Esophagus muscularis mucosa (tissue), 4 donors: ENCODE results near the gene ATP10A. TPM values are rescaled to one million over a fixed set of nuclear protein-coding genes. Genes with fewer than 3 reads are reported as not detected.

Experiments
- DNase-seq: peaks from one replicate; pipeline ENCODE4 v3.0.0-alpha.2; 2017; ENCODE audit errors: extremely low spot score
- H3K27ac ChIP-seq, 4 donors: fragments of 200-600 bp; sonication (generic); replicated peaks in 1 of 4; 1 replicate in 3 of 4; 2 replicates in 1 of 4; pipeline ENCODE4 v1.5.1; 2016 to 2019; ENCODE audit warnings: mild to moderate bottlenecking in 1 of 4
- H3K27me3 ChIP-seq, 4 donors: fragments of 200-600 bp; sonication (generic); one replicate each; pipeline versions ENCODE4 v1.5.1 to v1.6.0; 2016 to 2019
- H3K36me3 ChIP-seq, 4 donors: fragments of 200-600 bp; sonication (generic); one replicate each; pipeline ENCODE4 v1.5.1; 2016 to 2019
- H3K4me1 ChIP-seq, 4 donors: fragments of 200-600 bp; sonication (generic); one replicate each; pipeline ENCODE4 v1.5.1; 2016 to 2019
- H3K4me3 ChIP-seq, 4 donors: fragments of 200-600 bp; sonication (generic); 1 replicate in 2 of 4; 2 replicates in 2 of 4; pipeline ENCODE4 v1.5.1; 2016 to 2019; ENCODE audit warnings: mild to moderate bottlenecking in 4 of 4, moderate library complexity in 1 of 4
- H3K9me3 ChIP-seq, 4 donors: fragments of 200-600 bp; sonication (generic); 1 replicate in 3 of 4; 2 replicates in 1 of 4; pipeline ENCODE4 v1.5.1; 2016 to 2019
- EP300 ChIP-seq: sonication (generic); formaldehyde crosslinking; IDR thresholded peaks from one replicate; pipeline ENCODE4 v1.6.1; 2017; ENCODE audit warnings: antibody characterized with exemption
- POLR2A ChIP-seq: fragments of 450-650 bp; IDR thresholded peaks from one replicate; pipeline ENCODE4 v1.6.1; 2017; ENCODE audit warnings: antibody characterized with exemption, moderate library complexity, mild to moderate bottlenecking, low read depth
- POLR2AphosphoS5 ChIP-seq, 2 donors: sonication (generic); formaldehyde crosslinking; IDR thresholded peaks; one replicate each; pipeline ENCODE4 v1.6.1; 2017; ENCODE audit warnings: antibody characterized with exemption in 2 of 2
- WGBS: methylation state at CpG from one replicate; pipeline ENCODE4 v1.1.5; 2018; 5-methylcytosine and 5-hydroxymethylcytosine counted together
- intact Hi-C: fragments of 100-400 bp; cut with DNase I; formaldehyde crosslinking; loops from one replicate; pipeline ENCODE4 v1.15.1; 2023
- total RNA-seq, 4 donors: library from RNA; depleted of rRNA; stranded (reverse); fragments of >200 nt; gene quantifications; one replicate each; pipeline versions ENCODE4 v1.1.0 to v1.2.1, GENCODE V29; 2016
- TF ChIP-seq, protein P1 (sequence below), 3 experiments: fragments of 200-600 bp in 2 of 3; fragments of 450-650 bp in 1 of 3; sonication (generic) in 2 of 3; IDR thresholded peaks; one replicate each; pipeline ENCODE4 v1.5.1; 2017 to 2019; ENCODE audit warnings: antibody characterized with exemption in 3 of 3, mild to moderate bottlenecking in 2 of 3, moderate library complexity in 1 of 3

Gene ATP10A
- total RNA-seq, 4 donors from 2014 or later: 23.9 to 51.9 (median 32.6) TPM

DNA sequence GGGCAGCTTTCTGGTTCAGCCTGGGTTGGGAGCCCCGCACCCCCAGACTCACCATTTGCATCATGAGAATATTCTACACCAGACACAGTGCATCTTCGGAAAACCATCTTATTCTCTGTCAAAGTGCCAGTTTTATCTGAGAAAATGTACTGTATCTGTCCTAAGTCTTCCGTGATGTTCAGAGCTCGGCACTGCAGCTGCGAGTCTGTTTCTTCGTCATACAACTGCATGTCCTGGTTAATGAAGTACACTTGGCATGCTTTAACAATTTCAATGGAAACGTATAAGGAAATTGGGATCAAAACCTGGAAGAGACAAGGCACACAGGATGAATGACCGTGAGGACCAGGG lies 141.5 kb downstream of the ATP10A start:
- H3K27ac ChIP-seq: peak overlapping the region in 1 of 4 donors; percentile 4
- H3K4me3 ChIP-seq: no peak overlapping the region
- no peak for DNase-seq
- WGBS: 60% methylated on average over 8 of the region's 8 CpGs
- H3K4me1 ChIP-seq: peaks cover 0 to 24% (median 17%) of the 10 kb centered on the region in 4 donors
- H3K36me3 ChIP-seq: peaks cover 0 to 65% (median 32%) of the 10 kb centered on the region in 4 donors
- H3K27me3 ChIP-seq: no peaks in the 10 kb centered on the region
- no peaks in the 10 kb centered on the region for H3K9me3 ChIP-seq
- no peak for TF ChIP-seq POLR2A
- TF ChIP-seq EP300: no peak
- TF ChIP-seq, protein P1, sequence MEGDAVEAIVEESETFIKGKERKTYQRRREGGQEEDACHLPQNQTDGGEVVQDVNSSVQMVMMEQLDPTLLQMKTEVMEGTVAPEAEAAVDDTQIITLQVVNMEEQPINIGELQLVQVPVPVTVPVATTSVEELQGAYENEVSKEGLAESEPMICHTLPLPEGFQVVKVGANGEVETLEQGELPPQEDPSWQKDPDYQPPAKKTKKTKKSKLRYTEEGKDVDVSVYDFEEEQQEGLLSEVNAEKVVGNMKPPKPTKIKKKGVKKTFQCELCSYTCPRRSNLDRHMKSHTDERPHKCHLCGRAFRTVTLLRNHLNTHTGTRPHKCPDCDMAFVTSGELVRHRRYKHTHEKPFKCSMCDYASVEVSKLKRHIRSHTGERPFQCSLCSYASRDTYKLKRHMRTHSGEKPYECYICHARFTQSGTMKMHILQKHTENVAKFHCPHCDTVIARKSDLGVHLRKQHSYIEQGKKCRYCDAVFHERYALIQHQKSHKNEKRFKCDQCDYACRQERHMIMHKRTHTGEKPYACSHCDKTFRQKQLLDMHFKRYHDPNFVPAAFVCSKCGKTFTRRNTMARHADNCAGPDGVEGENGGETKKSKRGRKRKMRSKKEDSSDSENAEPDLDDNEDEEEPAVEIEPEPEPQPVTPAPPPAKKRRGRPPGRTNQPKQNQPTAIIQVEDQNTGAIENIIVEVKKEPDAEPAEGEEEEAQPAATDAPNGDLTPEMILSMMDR (IDR thresholded peaks at IDR 0.05): no peak
- no peak for TF ChIP-seq POLR2AphosphoS5 (IDR thresholded peaks at IDR 0.05)
- intact Hi-C loops: no loop called here

DNA sequence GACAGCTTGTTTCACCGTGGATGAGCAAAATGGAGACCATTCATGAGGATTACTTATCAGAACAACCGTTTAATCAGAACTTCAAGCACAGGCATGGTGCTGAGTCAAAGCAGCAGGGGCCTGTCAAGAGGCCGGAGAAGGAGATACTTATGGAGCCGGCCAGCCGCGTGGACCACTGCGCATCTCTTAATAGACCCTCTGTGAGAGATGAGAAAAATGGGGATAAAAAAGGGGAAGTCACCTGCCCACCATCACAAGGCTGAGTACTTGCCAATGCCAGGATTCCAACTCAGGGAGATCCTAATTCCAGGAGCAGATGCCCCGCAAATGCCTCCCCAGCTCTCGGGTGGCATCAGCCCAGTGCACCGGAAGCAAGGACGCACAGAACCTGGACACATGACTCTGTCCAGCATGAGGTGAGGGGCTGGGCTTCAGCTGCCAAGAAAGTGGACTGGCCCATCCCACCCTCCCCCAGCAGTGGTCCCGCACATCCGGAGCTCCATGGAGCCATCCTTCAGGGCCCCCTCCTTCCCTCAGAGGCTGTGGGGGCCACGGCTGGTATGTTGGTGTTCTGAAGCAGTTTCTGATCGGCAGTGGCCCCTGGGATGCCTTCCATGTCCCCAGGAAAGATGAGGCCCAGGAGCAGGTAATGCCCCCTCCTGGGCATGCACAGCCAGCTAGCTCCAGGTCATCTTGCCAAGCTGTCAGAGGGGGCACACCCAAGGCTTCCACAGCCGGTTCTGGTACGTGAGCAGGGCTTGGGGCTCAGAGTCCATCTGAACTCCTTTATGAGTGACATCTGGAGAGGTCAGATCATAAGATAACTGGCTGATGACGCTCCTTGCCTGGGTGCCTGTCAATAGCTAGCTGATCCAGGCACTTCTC lies 143.8 kb downstream of the ATP10A start:
- Histone ChIP-seq H3K4me3 (no peak overlapping the region), H3K27me3 (no peaks in the 10 kb centered on the region), H3K4me1 (peaks cover 0 to 24% (median 17%) of the 10 kb centered on the region in 4 donors), H3K36me3 (peaks cover 0 to 57% (median 26%) of the 10 kb centered on the region in 4 donors), H3K27ac (no peak overlapping the region), H3K9me3 (no peaks in the 10 kb centered on the region)
- 92% methylated on average over 14 of the region's 18 CpGs for WGBS
- TF ChIP-seq POLR2AphosphoS5 (IDR thresholded peaks at IDR 0.05) (no peak), EP300 (no peak), POLR2A (no peak)
- TF ChIP-seq, protein P1 (IDR thresholded peaks at IDR 0.05): no peak
- intact Hi-C loops: no loop called here
- DNase-seq: no peak

- no peaks in the 10 kb centered on the region for H3K9me3 ChIP-seq
- no peak overlapping the region for H3K27ac ChIP-seq
- peaks cover 0 to 24% (median 17%) of the 10 kb centered on the region in 4 donors for H3K4me1 ChIP-seq
- no peaks in the 10 kb centered on the region for H3K27me3 ChIP-seq
- 95% methylated on average over 8 of the region's 8 CpGs for WGBS
- no peak for DNase-seq
- H3K36me3 ChIP-seq: peaks cover 0 to 55% (median 25%) of the 10 kb centered on the region in 4 donors
- TF ChIP-seq, protein P1 (IDR thresholded peaks at IDR 0.05): no peak
- TF ChIP-seq EP300 (no peak), POLR2A (no peak), POLR2AphosphoS5 (IDR thresholded peaks at IDR 0.05) (no peak)
- intact Hi-C loops: no loop called here
- no peak overlapping the region for H3K4me3 ChIP-seq
These were observed 144.5 kb downstream of the ATP10A start for GRCh38 chr15:25718597-25718996.

- no peaks in the 10 kb centered on the region for H3K9me3 ChIP-seq
- WGBS: 86% methylated on average over 19 of the region's 20 CpGs
- DNase-seq: no peak
- H3K27ac ChIP-seq: no peak overlapping the region
- no peak for TF ChIP-seq POLR2AphosphoS5 (IDR thresholded peaks at IDR 0.05)
- TF ChIP-seq, protein P1 (IDR thresholded peaks at IDR 0.05): no peak
- TF ChIP-seq POLR2A: no peak
- no peak for TF ChIP-seq EP300
- no peak overlapping the region for H3K4me3 ChIP-seq
- H3K27me3 ChIP-seq: no peaks in the 10 kb centered on the region
- H3K4me1 ChIP-seq: peaks cover 0 to 24% (median 17%) of the 10 kb centered on the region in 4 donors
- peaks cover 0 to 55% (median 28%) of the 10 kb centered on the region in 4 donors for H3K36me3 ChIP-seq
- intact Hi-C loops: no loop called here
These were observed 145.0 kb downstream of the ATP10A start for GRCh38 chr15:25718169-25718536.
